HUES48 (cell line): ENCODE measurements around the gene STK32C.

Experiments used
- H3K27ac ChIP-seq: one replicate; pipeline ENCODE4 v1.7.0; 2013; ENCODE audit warnings: low read depth, low read length, inconsistent platforms
- H3K27me3 ChIP-seq: 2 replicates; pipeline ENCODE4 v1.6.1; 2013; ENCODE audit warnings: mild to moderate bottlenecking, low read length; ENCODE audit not compliant: control insufficient read depth, insufficient read depth
- H3K36me3 ChIP-seq: 2 replicates; pipeline ENCODE4 v1.6.1; 2013; ENCODE audit warnings: low read length; ENCODE audit not compliant: control insufficient read depth, insufficient read depth
- H3K4me1 ChIP-seq: 2 replicates; pipeline ENCODE4 v1.6.1; 2013; ENCODE audit warnings: mild to moderate bottlenecking, low read length; ENCODE audit not compliant: control insufficient read depth, insufficient read depth
- H3K4me3 ChIP-seq: 2 replicates; pipeline ENCODE4 v1.5.1; 2013; ENCODE audit warnings: mild to moderate bottlenecking, low read depth, low read length
- H3K9ac ChIP-seq: 2 replicates; pipeline ENCODE4 v1.6.1; 2013; ENCODE audit warnings: mild to moderate bottlenecking, low read depth, low read length, moderate library complexity
- H3K9me3 ChIP-seq: 2 replicates; pipeline ENCODE4 v1.6.1; 2013; ENCODE audit warnings: low read length; ENCODE audit not compliant: control insufficient read depth, insufficient read depth

Gene STK32C

DNA sequence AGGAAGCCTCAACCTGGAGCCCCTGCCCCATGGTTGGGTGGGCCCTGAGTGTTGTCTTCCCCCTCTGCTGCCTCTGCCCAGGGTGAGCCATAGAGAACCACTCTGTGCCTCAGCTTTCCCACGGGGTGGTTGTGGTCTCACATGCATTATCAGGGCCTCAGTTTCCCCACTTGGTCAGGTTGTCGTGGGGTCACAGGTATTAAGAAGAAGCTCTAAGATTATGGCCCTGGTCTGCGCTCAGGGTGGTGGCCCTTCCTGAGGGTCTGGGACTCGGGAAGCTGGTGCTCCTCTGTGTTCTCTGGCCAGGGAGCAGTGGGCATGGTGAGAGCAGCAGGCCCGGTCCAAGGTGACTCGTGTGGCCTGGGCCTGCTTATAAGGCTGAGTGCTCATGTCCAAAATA lies 42.0 kb upstream of the STK32C start:
- peaks cover 4% of the 10 kb centered on the region for H3K27me3 ChIP-seq
- H3K4me3 ChIP-seq, result no peak overlapping the region
- H3K36me3 ChIP-seq, result no peaks in the 10 kb centered on the region
- H3K9me3 ChIP-seq, result no peaks in the 10 kb centered on the region
- no peak overlapping the region for H3K27ac ChIP-seq
- H3K4me1 ChIP-seq, result no peaks in the 10 kb centered on the region
- H3K9ac ChIP-seq, result no peak overlapping the region

DNA sequence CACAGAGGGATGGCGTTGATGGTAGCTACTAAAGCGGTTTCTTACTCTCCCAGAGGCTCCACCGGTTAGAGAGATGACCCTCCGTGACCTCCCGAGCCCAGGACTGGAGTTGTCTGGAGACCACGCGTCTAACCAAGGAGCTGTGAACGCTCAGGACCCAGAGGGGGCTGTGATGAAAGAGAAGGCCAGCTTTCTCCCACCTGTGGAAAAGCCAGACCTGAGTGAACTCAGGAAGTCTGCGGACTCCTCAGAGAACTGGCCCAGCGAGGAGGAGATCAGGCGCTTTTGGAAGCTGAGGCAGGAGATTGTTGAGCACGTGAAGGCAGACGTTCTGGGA lies 40.1 kb upstream of the STK32C start:
- Histone ChIP-seq H3K27me3 (peaks cover 4% of the 10 kb centered on the region), H3K9me3 (no peaks in the 10 kb centered on the region), H3K36me3 (no peaks in the 10 kb centered on the region), H3K4me3 (no peak overlapping the region), H3K9ac (no peak overlapping the region), H3K4me1 (no peaks in the 10 kb centered on the region), H3K27ac (no peak overlapping the region)

DNA sequence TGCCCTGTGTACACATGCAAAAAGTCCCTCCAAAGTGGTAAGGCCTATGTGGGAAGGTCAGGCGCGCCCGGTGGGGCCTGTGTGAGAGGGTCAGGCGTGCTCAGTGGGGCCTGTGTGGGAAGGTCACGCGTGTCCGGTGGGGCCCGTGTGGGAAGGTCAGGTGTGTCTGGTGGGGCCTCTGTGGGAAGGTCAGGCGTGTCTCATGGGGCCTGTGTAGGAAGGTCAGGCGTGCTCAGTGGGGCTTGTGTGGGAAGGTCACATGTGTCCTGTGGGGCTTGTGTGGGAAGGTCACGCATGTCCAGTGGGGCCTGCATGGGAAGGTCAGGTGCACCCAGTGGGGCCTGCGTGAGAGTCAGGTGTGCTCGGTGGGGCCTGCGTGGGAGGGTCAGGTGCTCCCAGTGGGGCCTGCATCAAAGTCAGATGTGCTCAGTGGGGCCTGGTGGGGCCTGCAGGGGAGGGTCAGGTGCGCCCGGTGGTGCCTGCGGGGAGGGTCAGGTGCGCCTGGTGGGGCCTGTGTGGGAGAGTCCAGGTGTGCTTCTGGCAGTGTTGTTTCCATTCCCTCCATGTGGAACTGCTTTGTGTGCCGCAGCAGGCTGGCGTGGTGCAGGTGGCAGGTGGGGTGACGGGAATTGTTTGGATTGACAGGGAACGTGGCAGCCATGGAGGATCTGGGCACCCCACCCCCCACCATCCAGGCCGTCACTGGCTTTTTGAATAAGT lies 39.6 kb upstream of the STK32C start:
- no peak overlapping the region for H3K4me3 ChIP-seq

DNA sequence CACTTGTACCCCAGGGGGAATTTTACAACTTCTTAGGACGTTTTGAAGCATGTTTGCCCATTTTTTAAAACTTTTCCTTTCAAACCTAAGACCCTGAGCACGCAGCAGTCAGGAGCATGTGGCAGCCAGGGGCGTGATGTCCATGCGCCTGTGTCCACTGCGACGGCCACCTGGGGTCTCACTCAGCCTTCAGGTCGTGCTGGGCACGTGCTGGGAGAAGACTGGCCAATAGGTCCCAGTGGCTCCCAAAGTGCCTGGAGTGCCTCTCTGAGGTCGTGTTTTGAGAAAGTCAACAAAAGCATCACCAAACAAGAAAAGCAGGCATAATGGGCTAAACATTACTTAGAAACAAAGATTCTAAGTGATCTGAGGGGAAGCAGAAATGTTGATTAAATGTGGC lies 39.1 kb upstream of the STK32C start:
- Histone ChIP-seq H3K27me3 (peaks cover 4% of the 10 kb centered on the region), H3K9ac (no peak overlapping the region), H3K4me1 (no peaks in the 10 kb centered on the region), H3K9me3 (no peaks in the 10 kb centered on the region), H3K36me3 (no peaks in the 10 kb centered on the region), H3K4me3 (no peak overlapping the region), H3K27ac (no peak overlapping the region)

More for the DNA sequence above, 39.6 kb upstream of the STK32C start:
- no peaks in the 10 kb centered on the region for H3K36me3 ChIP-seq
- no peaks in the 10 kb centered on the region for H3K9me3 ChIP-seq
- H3K27ac ChIP-seq, result no peak overlapping the region
- peaks cover 4% of the 10 kb centered on the region for H3K27me3 ChIP-seq
- no peaks in the 10 kb centered on the region for H3K4me1 ChIP-seq
- no peak overlapping the region for H3K9ac ChIP-seq

DNA sequence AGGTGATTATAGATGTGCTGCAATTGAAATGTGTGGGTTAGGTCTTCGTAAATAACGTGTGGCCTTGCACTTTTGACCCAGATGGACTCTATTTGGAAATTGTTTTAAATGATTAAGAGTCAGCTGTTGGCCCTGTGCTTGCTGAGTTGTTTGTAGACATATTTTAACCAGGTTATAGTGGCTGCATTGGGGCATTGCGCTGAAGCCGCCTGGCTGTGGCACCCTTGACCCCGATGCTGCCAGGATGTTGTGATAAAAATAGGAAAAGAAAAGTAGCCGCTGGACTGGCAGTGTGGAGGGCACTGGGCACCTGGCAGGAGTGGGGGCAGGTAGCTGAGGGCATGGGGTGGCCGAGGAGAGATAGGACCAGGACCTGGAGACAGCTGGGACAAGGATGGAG lies 37.6 kb upstream of the STK32C start:
- H3K9ac ChIP-seq, result no peak overlapping the region
- H3K4me1 ChIP-seq, result no peaks in the 10 kb centered on the region

DNA sequence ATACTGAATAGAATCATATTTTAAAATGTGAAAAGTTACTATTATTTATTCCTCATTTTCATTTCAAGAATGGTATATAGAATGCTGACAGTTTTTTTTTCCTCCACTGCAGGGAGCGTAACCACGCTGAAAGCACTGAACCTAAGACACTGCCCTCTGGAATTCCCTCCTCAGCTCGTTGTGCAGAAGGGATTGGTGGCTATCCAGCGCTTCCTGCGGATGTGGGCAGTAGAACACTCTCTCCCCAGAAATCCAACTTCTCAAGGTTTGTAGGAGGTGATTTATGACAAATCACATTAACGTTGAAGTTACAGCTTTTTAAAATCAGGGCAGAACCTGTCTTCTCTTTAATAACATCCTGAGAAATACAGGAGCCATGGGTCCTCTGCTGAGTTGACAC lies 36.6 kb upstream of the STK32C start:
- no peak overlapping the region for H3K27ac ChIP-seq
- no peak overlapping the region for H3K9ac ChIP-seq
- H3K4me1 ChIP-seq, result no peaks in the 10 kb centered on the region
- H3K36me3 ChIP-seq, result no peaks in the 10 kb centered on the region
- no peak overlapping the region for H3K4me3 ChIP-seq
- no peaks in the 10 kb centered on the region for H3K9me3 ChIP-seq
- H3K27me3 ChIP-seq, result no peaks in the 10 kb centered on the region

More for the DNA sequence above, 37.6 kb upstream of the STK32C start:
- no peaks in the 10 kb centered on the region for H3K27me3 ChIP-seq
- no peak overlapping the region for H3K4me3 ChIP-seq
- H3K36me3 ChIP-seq, result no peaks in the 10 kb centered on the region
- H3K9me3 ChIP-seq, result no peaks in the 10 kb centered on the region
- H3K27ac ChIP-seq, result no peak overlapping the region

DNA sequence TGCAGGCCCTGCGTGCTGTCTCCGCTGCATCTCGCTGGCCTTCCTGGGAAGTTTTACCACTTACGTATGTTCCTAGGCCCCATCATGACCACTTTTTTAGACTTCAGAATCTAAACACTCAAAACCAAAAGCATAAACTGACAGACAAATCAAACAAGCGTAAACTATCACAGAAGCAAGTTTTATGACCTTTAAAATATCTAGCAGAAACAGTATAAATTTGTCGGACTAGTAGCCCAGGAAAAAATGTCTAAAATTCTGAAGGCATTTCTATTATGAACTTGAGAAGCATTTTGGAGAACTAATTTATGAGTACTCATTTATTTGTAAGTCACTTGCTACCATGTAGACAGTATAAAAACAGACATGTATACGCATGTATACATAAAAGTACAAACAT lies 34.8 kb upstream of the STK32C start:
- H3K27me3 ChIP-seq, result no peaks in the 10 kb centered on the region
- no peak overlapping the region for H3K4me3 ChIP-seq
- no peak overlapping the region for H3K27ac ChIP-seq
- H3K36me3 ChIP-seq, result no peaks in the 10 kb centered on the region
- no peaks in the 10 kb centered on the region for H3K9me3 ChIP-seq
- H3K4me1 ChIP-seq, result no peaks in the 10 kb centered on the region
- H3K9ac ChIP-seq, result no peak overlapping the region

DNA sequence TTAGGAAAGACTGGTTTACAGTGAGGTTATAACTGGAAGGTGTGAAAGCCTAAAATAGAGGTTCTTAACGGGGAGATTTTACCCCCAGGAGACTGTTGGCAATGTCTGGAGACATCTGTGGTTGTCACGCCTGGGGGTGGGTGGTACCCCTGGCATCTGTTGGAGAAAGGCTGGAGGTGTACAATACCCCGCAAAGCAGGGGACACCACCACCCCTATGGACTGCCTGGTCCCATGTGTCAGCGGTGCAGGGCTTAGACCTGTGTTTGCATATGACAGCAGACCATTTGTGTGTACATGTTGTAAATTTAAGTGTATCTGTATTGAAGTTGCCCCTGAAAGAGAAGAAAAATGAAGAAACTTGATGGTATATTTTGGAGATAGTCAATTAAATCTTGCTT lies 34.0 kb upstream of the STK32C start:
- H3K27ac ChIP-seq, result no peak overlapping the region
- no peaks in the 10 kb centered on the region for H3K27me3 ChIP-seq

DNA sequence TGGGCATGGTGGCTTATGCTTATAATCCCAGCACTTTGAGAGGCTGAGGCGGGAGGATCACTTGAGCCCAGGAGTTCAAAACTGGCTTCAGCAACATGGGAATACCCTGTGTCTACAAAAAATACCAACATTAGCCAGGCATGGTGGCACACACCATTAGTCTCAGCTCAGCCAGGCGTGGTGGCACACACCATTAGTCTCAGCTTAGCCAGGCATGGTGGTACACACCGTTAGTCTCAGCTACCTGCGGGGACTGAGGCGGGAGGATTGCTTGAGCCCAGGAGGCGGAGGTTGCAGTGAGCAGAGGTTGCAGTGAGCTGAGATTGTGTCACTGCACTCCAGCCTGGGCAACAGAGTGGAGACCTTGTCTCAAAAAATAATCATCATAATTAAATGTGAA lies 33.3 kb upstream of the STK32C start:
- Histone ChIP-seq H3K27me3 (no peaks in the 10 kb centered on the region), H3K4me3 (no peak overlapping the region), H3K27ac (no peak overlapping the region), H3K36me3 (no peaks in the 10 kb centered on the region), H3K9ac (no peak overlapping the region), H3K9me3 (no peaks in the 10 kb centered on the region), H3K4me1 (no peaks in the 10 kb centered on the region)

More for the DNA sequence above, 34.0 kb upstream of the STK32C start:
- no peak overlapping the region for H3K4me3 ChIP-seq
- H3K9ac ChIP-seq, result no peak overlapping the region
- H3K9me3 ChIP-seq, result no peaks in the 10 kb centered on the region
- H3K36me3 ChIP-seq, result no peaks in the 10 kb centered on the region
- no peaks in the 10 kb centered on the region for H3K4me1 ChIP-seq

DNA sequence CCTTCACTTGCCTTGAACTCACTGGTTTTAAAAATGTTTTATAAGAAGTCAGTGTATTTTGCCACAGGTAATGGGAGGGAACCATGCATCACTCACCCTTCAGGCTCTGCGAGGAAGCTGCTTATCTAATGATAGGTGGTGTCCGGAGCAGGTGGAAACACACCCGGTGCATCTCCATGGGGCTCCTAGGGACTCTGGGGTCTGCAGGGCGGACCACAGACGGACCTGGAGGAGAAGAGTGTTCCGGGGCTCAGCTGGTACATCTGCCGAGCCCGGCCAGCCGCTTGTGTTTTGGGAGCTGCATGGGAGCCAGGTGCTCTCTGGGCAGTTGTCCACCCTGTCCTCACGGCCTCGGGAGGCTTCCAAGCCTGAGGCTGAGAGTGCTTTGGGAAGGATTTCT lies 31.5 kb upstream of the STK32C start:
- no peaks in the 10 kb centered on the region for H3K4me1 ChIP-seq

DNA sequence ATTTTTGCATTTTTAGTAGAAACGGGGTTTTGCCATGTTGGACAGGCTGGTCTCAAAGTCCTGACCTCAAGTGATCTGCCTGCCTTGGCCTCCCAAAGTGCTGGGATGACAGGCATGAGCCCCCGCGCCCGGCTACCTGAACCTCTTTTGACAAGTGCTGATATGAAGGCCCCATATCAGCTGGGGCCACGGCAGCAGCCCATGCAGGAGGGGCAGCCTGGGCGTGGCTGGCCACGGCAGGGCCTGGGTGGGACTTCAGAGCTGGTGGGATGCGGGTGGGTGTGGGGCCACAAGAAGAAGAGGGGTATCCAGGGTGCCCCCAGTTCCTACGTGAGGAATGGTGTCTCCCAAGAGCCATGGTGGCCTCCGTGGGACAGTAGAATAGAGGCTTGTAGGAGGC lies 31.1 kb upstream of the STK32C start:
- Histone ChIP-seq H3K36me3 (no peaks in the 10 kb centered on the region), H3K27me3 (no peaks in the 10 kb centered on the region; the same call in 1 of the 2 replicates), H3K9ac (no peak overlapping the region), H3K27ac (no peak overlapping the region), H3K4me3 (no peak overlapping the region), H3K9me3 (no peaks in the 10 kb centered on the region), H3K4me1 (no peaks in the 10 kb centered on the region)

More for the DNA sequence above, 31.5 kb upstream of the STK32C start:
- H3K9me3 ChIP-seq, result no peaks in the 10 kb centered on the region
- H3K36me3 ChIP-seq, result no peaks in the 10 kb centered on the region
- H3K27me3 ChIP-seq, result no peaks in the 10 kb centered on the region
- no peak overlapping the region for H3K4me3 ChIP-seq
- no peak overlapping the region for H3K27ac ChIP-seq
- H3K9ac ChIP-seq, result no peak overlapping the region
